Uterus (tissue), 4 donors: ENCODE data around the gene UBXN6. TPM values are rescaled to one million over a fixed set of nuclear protein-coding genes. Genes with fewer than 3 reads are reported as not detected.

Source experiments
- DNase-seq, 2 donors: peaks; one replicate each; pipeline ENCODE4 v3.0.0-alpha.2; 2019 to 2020
- H3K27ac ChIP-seq, 2 donors: fragments of 200-600 bp; sonication (generic); 1 replicate in 1 of 2; 2 replicates in 1 of 2; pipeline ENCODE4 v1.5.1; 2016 to 2018
- H3K27me3 ChIP-seq, 2 donors: fragments of 200-600 bp; sonication (generic); one replicate each; pipeline ENCODE4 v1.5.1; 2018 to 2019; ENCODE audit warnings: control low read depth in 1 of 2
- H3K36me3 ChIP-seq, 2 donors: fragments of 200-600 bp; sonication (generic); one replicate each; pipeline ENCODE4 v1.5.1; 2019; ENCODE audit warnings: control low read depth in 1 of 2
- H3K4me1 ChIP-seq, 2 donors: fragments of 200-600 bp; sonication (generic); one replicate each; pipeline ENCODE4 v1.5.1; 2018 to 2019; ENCODE audit warnings: control low read depth in 1 of 2
- H3K4me3 ChIP-seq, 2 donors: fragments of 200-600 bp; sonication (generic); 1 replicate in 1 of 2; 2 replicates in 1 of 2; pipeline ENCODE4 v1.5.1; 2018 to 2019; ENCODE audit warnings: mild to moderate bottlenecking in 1 of 2
- H3K9me3 ChIP-seq, 2 donors: fragments of 200-600 bp; sonication (generic); one replicate each; pipeline ENCODE4 v1.5.1; 2019; ENCODE audit warnings: control low read depth in 1 of 2
- POLR2A ChIP-seq, 2 donors: fragments of 450-650 bp; IDR thresholded peaks; one replicate each; pipeline ENCODE4 v1.6.1; 2016; ENCODE audit warnings: antibody characterized with exemption in 2 of 2, mild to moderate bottlenecking in 1 of 2, moderate library complexity in 1 of 2
- intact Hi-C: fragments of 100-400 bp; cut with DNase I; formaldehyde crosslinking; loops from one replicate; pipeline ENCODE4 v1.15.1; 2023; ENCODE audit warnings: low total_unique reads
- total RNA-seq, 4 donors: library from RNA; depleted of rRNA in 3 of 4; stranded (reverse); fragments of >200 nt in 3 of 4; gene quantifications; one replicate each; pipeline versions ENCODE4 v1.1.0 to v1.2.4, GENCODE V29; 2014 to 2023
- TF ChIP-seq, protein P1 (sequence below), 4 experiments: fragments of 200-600 bp in 2 of 4; fragments of 450-650 bp in 2 of 4; sonication (generic) in 2 of 4; IDR thresholded peaks; one replicate each; pipeline ENCODE4 v1.5.1; 2016 to 2019; ENCODE audit warnings: antibody characterized with exemption in 4 of 4, mild to moderate bottlenecking in 2 of 4, moderate library complexity in 1 of 4
- donor health status: DM: yes; HTN: yes; CAD: no.

The UBXN6 gene
- total RNA-seq, 4 donors from 2014 or later, result 61.5 to 266 (median 90.0) TPM

GRCh38 chr19:4488496-4488895 lies 30.9 kb upstream of the UBXN6 start:
- Histone ChIP-seq H3K9me3 (no peaks in the 10 kb centered on the region), H3K36me3 (no peaks in the 10 kb centered on the region), H3K4me1 (no peaks in the 10 kb centered on the region), H3K27ac (no peak overlapping the region), H3K27me3 (no peaks in the 10 kb centered on the region), H3K4me3 (no peak overlapping the region)
- intact Hi-C loops, result no loop called here
- no peak for DNase-seq
- no peak for TF ChIP-seq POLR2A (IDR thresholded peaks at IDR 0.05)
- TF ChIP-seq, protein P1, sequence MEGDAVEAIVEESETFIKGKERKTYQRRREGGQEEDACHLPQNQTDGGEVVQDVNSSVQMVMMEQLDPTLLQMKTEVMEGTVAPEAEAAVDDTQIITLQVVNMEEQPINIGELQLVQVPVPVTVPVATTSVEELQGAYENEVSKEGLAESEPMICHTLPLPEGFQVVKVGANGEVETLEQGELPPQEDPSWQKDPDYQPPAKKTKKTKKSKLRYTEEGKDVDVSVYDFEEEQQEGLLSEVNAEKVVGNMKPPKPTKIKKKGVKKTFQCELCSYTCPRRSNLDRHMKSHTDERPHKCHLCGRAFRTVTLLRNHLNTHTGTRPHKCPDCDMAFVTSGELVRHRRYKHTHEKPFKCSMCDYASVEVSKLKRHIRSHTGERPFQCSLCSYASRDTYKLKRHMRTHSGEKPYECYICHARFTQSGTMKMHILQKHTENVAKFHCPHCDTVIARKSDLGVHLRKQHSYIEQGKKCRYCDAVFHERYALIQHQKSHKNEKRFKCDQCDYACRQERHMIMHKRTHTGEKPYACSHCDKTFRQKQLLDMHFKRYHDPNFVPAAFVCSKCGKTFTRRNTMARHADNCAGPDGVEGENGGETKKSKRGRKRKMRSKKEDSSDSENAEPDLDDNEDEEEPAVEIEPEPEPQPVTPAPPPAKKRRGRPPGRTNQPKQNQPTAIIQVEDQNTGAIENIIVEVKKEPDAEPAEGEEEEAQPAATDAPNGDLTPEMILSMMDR (IDR thresholded peaks at IDR 0.05), result no peak

DNA sequence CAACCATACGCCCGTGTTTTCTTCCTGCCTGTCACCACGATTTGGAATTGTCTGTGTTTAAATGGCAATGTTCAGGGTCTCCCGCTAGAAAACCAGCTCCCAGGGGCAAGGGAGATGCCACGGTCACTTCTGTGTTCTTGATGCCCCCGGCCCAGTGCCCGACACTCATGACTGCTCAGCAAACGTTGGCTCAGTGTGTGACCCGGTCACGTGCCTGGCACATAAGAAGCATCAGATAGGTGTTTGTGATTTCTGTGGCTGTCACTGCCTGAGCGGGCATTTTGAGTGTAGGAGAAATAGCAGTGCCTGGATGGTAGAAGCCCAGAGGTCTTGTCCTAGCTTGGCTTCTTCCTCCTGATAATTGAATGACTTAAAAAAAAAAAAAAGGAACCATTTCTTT lies 30.0 kb upstream of the UBXN6 start:
- no peak for DNase-seq
- Histone ChIP-seq H3K27ac (no peak overlapping the region), H3K27me3 (no peaks in the 10 kb centered on the region), H3K9me3 (no peaks in the 10 kb centered on the region), H3K4me1 (no peaks in the 10 kb centered on the region), H3K4me3 (no peak overlapping the region), H3K36me3 (no peaks in the 10 kb centered on the region)
- TF ChIP-seq, protein P1 (IDR thresholded peaks at IDR 0.05), result no peak
- no peak for TF ChIP-seq POLR2A (IDR thresholded peaks at IDR 0.05)
- intact Hi-C loops, result no loop called here

GRCh38 chr19:4483385-4483784 lies 25.8 kb upstream of the UBXN6 start:
- H3K36me3 ChIP-seq, result no peaks in the 10 kb centered on the region
- no peaks in the 10 kb centered on the region for H3K27me3 ChIP-seq
- H3K4me1 ChIP-seq, result no peaks in the 10 kb centered on the region
- H3K4me3 ChIP-seq, result no peak overlapping the region
- no peak for TF ChIP-seq POLR2A (IDR thresholded peaks at IDR 0.05)
- TF ChIP-seq, protein P1 (IDR thresholded peaks at IDR 0.05), result no peak
- no peaks in the 10 kb centered on the region for H3K9me3 ChIP-seq
- intact Hi-C loops, result no loop called here
- H3K27ac ChIP-seq, result no peak overlapping the region
- no peak for DNase-seq

- no peaks in the 10 kb centered on the region for H3K27me3 ChIP-seq
- DNase-seq, result no peak
- H3K9me3 ChIP-seq, result no peaks in the 10 kb centered on the region
- no peak overlapping the region for H3K27ac ChIP-seq
- no peaks in the 10 kb centered on the region for H3K4me1 ChIP-seq
- no peak for TF ChIP-seq POLR2A (IDR thresholded peaks at IDR 0.05)
- TF ChIP-seq, protein P1 (IDR thresholded peaks at IDR 0.05), result no peak
- no peak overlapping the region for H3K4me3 ChIP-seq
- intact Hi-C loops, result no loop called here
- H3K36me3 ChIP-seq, result no peaks in the 10 kb centered on the region
Observed at GRCh38 chr19:4482721-4483364, 25.2 kb upstream of the UBXN6 start.

- H3K9me3 ChIP-seq, result no peaks in the 10 kb centered on the region
- no peak overlapping the region for H3K27ac ChIP-seq
- no peaks in the 10 kb centered on the region for H3K27me3 ChIP-seq
- H3K4me1 ChIP-seq, result peaks cover 0 to 9% of the 10 kb centered on the region in 2 donors
- intact Hi-C loops, result no loop called here
- TF ChIP-seq POLR2A (IDR thresholded peaks at IDR 0.05), result no peak
- TF ChIP-seq, protein P1 (IDR thresholded peaks at IDR 0.05), result no peak
- no peak for DNase-seq
- H3K4me3 ChIP-seq, result no peak overlapping the region
- H3K36me3 ChIP-seq, result no peaks in the 10 kb centered on the region
Observed at GRCh38 chr19:4477034-4477801, 19.6 kb upstream of the UBXN6 start.
